Measurements from ENCODE around the gene SLC38A10.

Gene SLC38A10

DNA sequence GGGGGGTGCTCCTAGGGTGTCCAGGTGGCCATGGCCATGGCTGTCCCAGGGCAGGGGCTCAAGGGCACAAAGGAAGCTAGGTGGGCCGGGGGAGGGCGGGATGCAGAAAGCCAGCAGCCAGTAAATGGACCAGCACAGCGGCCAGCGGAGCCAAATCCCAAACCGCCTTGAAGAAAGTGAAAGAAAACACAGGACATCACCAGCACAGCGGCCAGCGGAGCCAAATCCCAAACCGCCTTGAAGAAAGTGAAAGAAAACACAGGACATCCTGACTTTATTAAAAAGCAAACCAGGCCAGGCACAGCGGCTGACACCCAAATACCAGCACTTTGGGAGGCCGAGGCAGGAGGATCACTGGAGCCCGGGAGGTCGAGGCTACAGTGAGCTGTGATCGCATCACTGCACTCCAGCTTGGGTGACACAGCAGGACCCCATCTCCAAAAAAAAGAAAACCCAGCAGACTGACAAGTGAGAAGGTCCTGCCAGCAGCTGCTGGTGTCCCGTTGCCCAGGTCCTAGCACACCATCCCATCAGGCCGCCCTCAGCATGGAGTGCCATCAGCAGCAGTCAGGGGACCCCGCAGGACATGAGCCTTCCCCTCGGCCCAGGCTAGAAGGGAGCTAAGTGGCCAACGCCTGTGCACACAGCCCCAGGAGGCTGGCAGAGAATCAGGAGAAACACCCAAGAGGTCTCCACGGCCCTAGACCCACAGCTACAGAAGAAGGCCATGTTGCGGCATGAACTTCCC is 17.0 kb downstream of the SLC38A10 start:
- no peaks in the 10 kb centered on the region for H3K27me3 ChIP-seq (ENCODE audit: control insufficient read depth in 1 of 2, insufficient read depth in 1 of 2, low read length in 2 of 2)
- no peak overlapping the region for H2BK120ac ChIP-seq (ENCODE audit: low read depth, low read length)
- H2AFZ ChIP-seq (ENCODE audit: low read depth, low read length), result no peak overlapping the region
- no peak overlapping the region for H3K23ac ChIP-seq (ENCODE audit: low read length in 2 of 2)
- no peak for DNase-seq
- no peak overlapping the region for H4K8ac ChIP-seq (ENCODE audit: low read length)
- H3K14ac ChIP-seq (ENCODE audit: low read length in 2 of 2), result no peak overlapping the region
- no peak overlapping the region for H3K9ac ChIP-seq (ENCODE audit: low read length)
- H2BK12ac ChIP-seq (ENCODE audit: low read length in 2 of 2), result no peak overlapping the region
- H3K4ac ChIP-seq (ENCODE audit: low read depth in 1 of 2, low read length in 2 of 2), result no peak overlapping the region
- peaks cover 33% of the 10 kb centered on the region for H3K79me1 ChIP-seq (replicated peaks; ENCODE audit: low read length, poor library complexity, severe bottlenecking)
- H2BK5ac ChIP-seq (ENCODE audit: low read depth, low read length, poor library complexity, severe bottlenecking), result no peak overlapping the region
- no peak overlapping the region for H3K27ac ChIP-seq (ENCODE audit: low read length, poor library complexity, severe bottlenecking)
- peaks cover 71 to 96% of the 10 kb centered on the region in 2 experiments for H3K36me3 ChIP-seq (ENCODE audit: control insufficient read depth in 1 of 2, insufficient read depth in 2 of 2, low read depth in 1 of 2, low read length in 2 of 2)
- no peak overlapping the region for H3K4me3 ChIP-seq (ENCODE audit: insufficient read depth in 1 of 2, low read depth in 1 of 2, low read length in 2 of 2)
- H3K4me2 ChIP-seq (ENCODE audit: low read length, poor library complexity, severe bottlenecking), result no peak overlapping the region
- no peaks in the 10 kb centered on the region for H3K9me3 ChIP-seq (ENCODE audit: control insufficient read depth, low read length)
- H3K18ac ChIP-seq (ENCODE audit: low read depth in 1 of 2, low read length in 2 of 2), result no peak overlapping the region
- no peak overlapping the region for H2AK5ac ChIP-seq (ENCODE audit: low read length, severe bottlenecking)
- over 99% methylated on average over 20 of the region's 20 CpGs for WGBS
- no peak overlapping the region for H4K91ac ChIP-seq (ENCODE audit: low read length)
- H2BK15ac ChIP-seq (ENCODE audit: low read depth, poor library complexity, severe bottlenecking), result no peak overlapping the region
- H3K4me1 ChIP-seq (ENCODE audit: control insufficient read depth, insufficient read depth, low read depth, low read length), result no peaks in the 10 kb centered on the region

DNA sequence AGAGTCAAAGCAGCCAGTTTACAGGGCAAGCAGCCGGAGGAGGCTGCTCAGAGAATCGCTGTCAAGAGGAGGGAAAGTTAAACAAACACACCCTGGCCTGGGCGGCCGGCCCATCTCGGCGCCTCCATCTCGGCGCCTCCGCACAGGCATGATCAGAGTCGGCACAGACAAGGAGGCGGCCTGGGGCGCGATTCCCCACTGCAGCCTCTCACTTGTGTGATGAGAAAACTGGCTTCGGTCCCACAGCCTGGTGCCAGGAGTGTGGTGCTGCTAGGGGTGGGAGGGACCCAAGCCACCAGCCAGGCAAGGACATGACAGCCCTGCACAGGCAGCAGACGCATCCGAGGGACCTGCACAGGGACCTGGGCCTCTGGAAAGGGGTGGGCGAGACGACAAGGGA is 17.7 kb downstream of the SLC38A10 start:
- H2BK12ac ChIP-seq (ENCODE audit: low read length in 2 of 2), result no peak overlapping the region
- no peak overlapping the region for H3K4me3 ChIP-seq (ENCODE audit: insufficient read depth in 1 of 2, low read depth in 1 of 2, low read length in 2 of 2)
- H3K9ac ChIP-seq (ENCODE audit: low read length), result no peak overlapping the region
- no peak overlapping the region for H3K27ac ChIP-seq (ENCODE audit: low read length, poor library complexity, severe bottlenecking)
- no peak overlapping the region for H3K18ac ChIP-seq (ENCODE audit: low read depth in 1 of 2, low read length in 2 of 2)
- no peaks in the 10 kb centered on the region for H3K27me3 ChIP-seq (ENCODE audit: control insufficient read depth in 1 of 2, insufficient read depth in 1 of 2, low read length in 2 of 2)
- no peak overlapping the region for H3K4ac ChIP-seq (ENCODE audit: low read depth in 1 of 2, low read length in 2 of 2)
- peaks cover 26% of the 10 kb centered on the region for H3K79me1 ChIP-seq (replicated peaks; ENCODE audit: low read length, poor library complexity, severe bottlenecking)
- H3K36me3 ChIP-seq (ENCODE audit: control insufficient read depth in 1 of 2, insufficient read depth in 2 of 2, low read depth in 1 of 2, low read length in 2 of 2), result peaks cover 72 to 96% of the 10 kb centered on the region in 2 experiments
- no peak overlapping the region for H3K4me2 ChIP-seq (ENCODE audit: low read length, poor library complexity, severe bottlenecking)
- H2AFZ ChIP-seq (ENCODE audit: low read depth, low read length), result no peak overlapping the region
- no peak overlapping the region for H4K8ac ChIP-seq (ENCODE audit: low read length)
- H4K91ac ChIP-seq (ENCODE audit: low read length), result no peak overlapping the region
- 93% methylated on average over 18 of the region's 18 CpGs for WGBS
- H3K4me1 ChIP-seq (ENCODE audit: control insufficient read depth, insufficient read depth, low read depth, low read length), result no peaks in the 10 kb centered on the region
- no peak overlapping the region for H2BK5ac ChIP-seq (ENCODE audit: low read depth, low read length, poor library complexity, severe bottlenecking)
- no peak for DNase-seq
- no peak overlapping the region for H3K23ac ChIP-seq (ENCODE audit: low read length in 2 of 2)
- H2BK15ac ChIP-seq (ENCODE audit: low read depth, poor library complexity, severe bottlenecking), result no peak overlapping the region
- no peaks in the 10 kb centered on the region for H3K9me3 ChIP-seq (ENCODE audit: control insufficient read depth, low read length)
- no peak overlapping the region for H2AK5ac ChIP-seq (ENCODE audit: low read length, severe bottlenecking)
- no peak overlapping the region for H2BK120ac ChIP-seq (ENCODE audit: low read depth, low read length)
- H3K14ac ChIP-seq (ENCODE audit: low read length in 2 of 2), result no peak overlapping the region

- Histone ChIP-seq H3K9ac (ENCODE audit: low read length) (no peak overlapping the region), H3K36me3 (ENCODE audit: control insufficient read depth in 1 of 2, insufficient read depth in 2 of 2, low read depth in 1 of 2, low read length in 2 of 2) (peaks cover 69 to 93% of the 10 kb centered on the region in 2 experiments), H3K4me3 (ENCODE audit: insufficient read depth in 1 of 2, low read depth in 1 of 2, low read length in 2 of 2) (no peak overlapping the region), H2BK15ac (ENCODE audit: low read depth, poor library complexity, severe bottlenecking) (no peak overlapping the region), H3K4ac (ENCODE audit: low read depth in 1 of 2, low read length in 2 of 2) (no peak overlapping the region), H3K27me3 (ENCODE audit: control insufficient read depth in 1 of 2, insufficient read depth in 1 of 2, low read length in 2 of 2) (no peaks in the 10 kb centered on the region), H2AK5ac (ENCODE audit: low read length, severe bottlenecking) (no peak overlapping the region), H3K79me1 (replicated peaks; ENCODE audit: low read length, poor library complexity, severe bottlenecking) (peaks cover 27% of the 10 kb centered on the region), H3K27ac (ENCODE audit: low read length, poor library complexity, severe bottlenecking) (no peak overlapping the region), H4K8ac (ENCODE audit: low read length) (no peak overlapping the region), H2BK5ac (ENCODE audit: low read depth, low read length, poor library complexity, severe bottlenecking) (no peak overlapping the region), H3K9me3 (ENCODE audit: control insufficient read depth, low read length) (no peaks in the 10 kb centered on the region), H3K14ac (ENCODE audit: low read length in 2 of 2) (no peak overlapping the region), H3K23ac (ENCODE audit: low read length in 2 of 2) (no peak overlapping the region), H2BK12ac (ENCODE audit: low read length in 2 of 2) (no peak overlapping the region), H2BK120ac (ENCODE audit: low read depth, low read length) (no peak overlapping the region), H3K4me1 (ENCODE audit: control insufficient read depth, insufficient read depth, low read depth, low read length) (no peaks in the 10 kb centered on the region), H3K4me2 (ENCODE audit: low read length, poor library complexity, severe bottlenecking) (no peak overlapping the region), H2AFZ (ENCODE audit: low read depth, low read length) (no peak overlapping the region), H3K18ac (ENCODE audit: low read depth in 1 of 2, low read length in 2 of 2) (no peak overlapping the region), H4K91ac (ENCODE audit: low read length) (no peak overlapping the region)
- 98% methylated on average over 11 of the region's 11 CpGs for WGBS
- no peak for DNase-seq
Observed at GRCh38 chr17:81276781-81277180, 18.3 kb downstream of the SLC38A10 start.

- no peak overlapping the region for H2BK5ac ChIP-seq (ENCODE audit: low read depth, low read length, poor library complexity, severe bottlenecking)
- H3K27me3 ChIP-seq (ENCODE audit: control insufficient read depth in 1 of 2, insufficient read depth in 1 of 2, low read length in 2 of 2), result no peaks in the 10 kb centered on the region
- no peak overlapping the region for H4K8ac ChIP-seq (ENCODE audit: low read length)
- 96% methylated on average over 14 of the region's 14 CpGs for WGBS
- no peak overlapping the region for H3K4me2 ChIP-seq (ENCODE audit: low read length, poor library complexity, severe bottlenecking)
- H3K4me1 ChIP-seq (ENCODE audit: control insufficient read depth, insufficient read depth, low read depth, low read length), result peaks cover 9% of the 10 kb centered on the region
- H2BK120ac ChIP-seq (ENCODE audit: low read depth, low read length), result no peak overlapping the region
- H3K27ac ChIP-seq (ENCODE audit: low read length, poor library complexity, severe bottlenecking), result no peak overlapping the region
- H3K4ac ChIP-seq (ENCODE audit: low read depth in 1 of 2, low read length in 2 of 2), result no peak overlapping the region
- no peak overlapping the region for H3K9ac ChIP-seq (ENCODE audit: low read length)
- H3K36me3 ChIP-seq (ENCODE audit: control insufficient read depth in 1 of 2, insufficient read depth in 2 of 2, low read depth in 1 of 2, low read length in 2 of 2), result peaks cover 77 to 91% of the 10 kb centered on the region in 2 experiments
- no peak overlapping the region for H3K18ac ChIP-seq (ENCODE audit: low read depth in 1 of 2, low read length in 2 of 2)
- DNase-seq, result no peak
- H3K79me1 ChIP-seq (replicated peaks; ENCODE audit: low read length, poor library complexity, severe bottlenecking), result peaks cover 24% of the 10 kb centered on the region
- no peaks in the 10 kb centered on the region for H3K9me3 ChIP-seq (ENCODE audit: control insufficient read depth, low read length)
- H3K4me3 ChIP-seq (ENCODE audit: insufficient read depth in 1 of 2, low read depth in 1 of 2, low read length in 2 of 2), result no peak overlapping the region
- H4K91ac ChIP-seq (ENCODE audit: low read length), result no peak overlapping the region
- H2BK15ac ChIP-seq (ENCODE audit: low read depth, poor library complexity, severe bottlenecking), result no peak overlapping the region
- H2AK5ac ChIP-seq (ENCODE audit: low read length, severe bottlenecking), result no peak overlapping the region
- H3K14ac ChIP-seq (ENCODE audit: low read length in 2 of 2), result no peak overlapping the region
- H3K23ac ChIP-seq (ENCODE audit: low read length in 2 of 2), result no peak overlapping the region
- H2BK12ac ChIP-seq (ENCODE audit: low read length in 2 of 2), result no peak overlapping the region
- H2AFZ ChIP-seq (ENCODE audit: low read depth, low read length), result no peak overlapping the region
Observed at GRCh38 chr17:81274471-81274855, 20.6 kb downstream of the SLC38A10 start.
